ENCODE measurements around the gene DOCK2. TPM values are rescaled to one million over a fixed set of nuclear protein-coding genes. Genes with fewer than 3 reads are reported as not detected.

Gene DOCK2
- total RNA-seq, 1 donor from 2014 or later = 1.1 TPM

DNA sequence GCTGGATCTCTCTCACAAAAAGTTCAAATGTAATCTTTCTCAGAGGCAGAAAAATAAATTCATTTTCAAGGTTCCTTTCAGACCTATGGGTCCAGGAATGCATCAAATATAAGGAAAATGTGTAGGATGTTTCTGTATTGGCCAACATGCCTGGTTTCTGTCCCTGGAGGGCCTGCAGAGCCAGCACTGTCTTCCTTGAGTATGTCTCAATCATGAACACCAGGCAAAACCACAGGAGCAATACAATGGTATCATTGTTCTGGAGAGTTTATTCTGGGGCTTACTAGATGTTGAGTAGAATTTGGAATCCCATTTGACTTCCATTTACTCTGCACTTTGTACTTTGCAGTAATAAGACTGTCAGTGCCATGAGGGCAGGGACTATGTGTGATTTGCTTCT, 319.7 kb downstream of the DOCK2 start:
- Histone ChIP-seq H3K27me3 (no peaks in the 10 kb centered on the region), H3K4me2 (no peak overlapping the region), H3K9ac (no peak overlapping the region), H2AFZ (replicated peaks) (no peak overlapping the region), H3K36me3 (no peaks in the 10 kb centered on the region), H3K4me3 (no peak overlapping the region), H4K20me1 (ENCODE audit: low read depth) (no peaks in the 10 kb centered on the region), H3K79me2 (ENCODE audit: low read depth) (no peaks in the 10 kb centered on the region), H3K9me3 (ENCODE audit: low read depth) (no peaks in the 10 kb centered on the region), H3K27ac (no peak overlapping the region), H3K4me1 (no peaks in the 10 kb centered on the region), H3F3A (ENCODE audit: low read depth) (no peaks in the 10 kb centered on the region)
- no peak overlapping the region for H3K4me3 Mint-ChIP-seq
- no peaks in the 10 kb centered on the region for H3K36me3 Mint-ChIP-seq
- no peaks in the 10 kb centered on the region for H3K4me1 Mint-ChIP-seq
- H3K9me3 Mint-ChIP-seq = no peaks in the 10 kb centered on the region
- no peak overlapping the region for H3K27ac Mint-ChIP-seq
- TF ChIP-seq CTCF (IDR thresholded peaks at IDR 0.05) = no peak
- no peak for TF ChIP-seq EZH2phosphoT487 (IDR thresholded peaks at IDR 0.05)
- TF ChIP-seq EZH2 (IDR thresholded peaks at IDR 0.05) = no peak
- peaks cover 4% of the 10 kb centered on the region for H3K27me3 Mint-ChIP-seq (ENCODE audit: insufficient read depth, low read depth)
- no peak for DNase-seq (ENCODE audit: low spot score)

- Histone ChIP-seq H3K27me3 (no peaks in the 10 kb centered on the region), H3K27ac (no peak overlapping the region), H4K20me1 (ENCODE audit: low read depth) (no peaks in the 10 kb centered on the region), H3K79me2 (ENCODE audit: low read depth) (no peaks in the 10 kb centered on the region), H2AFZ (replicated peaks) (no peak overlapping the region), H3K9me3 (ENCODE audit: low read depth) (no peaks in the 10 kb centered on the region), H3K4me1 (no peaks in the 10 kb centered on the region), H3K4me3 (no peak overlapping the region), H3K36me3 (no peaks in the 10 kb centered on the region), H3K9ac (no peak overlapping the region), H3K4me2 (no peak overlapping the region), H3F3A (ENCODE audit: low read depth) (no peaks in the 10 kb centered on the region)
- DNase-seq (ENCODE audit: low spot score) = no peak
- Mint-ChIP-seq H3K4me3 (no peak overlapping the region), H3K27ac (no peak overlapping the region), H3K4me1 (peaks cover under 1% of the 10 kb centered on the region), H3K36me3 (no peaks in the 10 kb centered on the region), H3K9me3 (no peaks in the 10 kb centered on the region), H3K27me3 (ENCODE audit: insufficient read depth, low read depth) (peaks cover 4% of the 10 kb centered on the region)
- TF ChIP-seq EZH2phosphoT487 (IDR thresholded peaks at IDR 0.05) = no peak
- no peak for TF ChIP-seq EZH2 (IDR thresholded peaks at IDR 0.05)
- no peak for TF ChIP-seq CTCF (IDR thresholded peaks at IDR 0.05)
Observed at GRCh38 chr5:169958278-169958677, 321.2 kb downstream of the DOCK2 start.

DNA sequence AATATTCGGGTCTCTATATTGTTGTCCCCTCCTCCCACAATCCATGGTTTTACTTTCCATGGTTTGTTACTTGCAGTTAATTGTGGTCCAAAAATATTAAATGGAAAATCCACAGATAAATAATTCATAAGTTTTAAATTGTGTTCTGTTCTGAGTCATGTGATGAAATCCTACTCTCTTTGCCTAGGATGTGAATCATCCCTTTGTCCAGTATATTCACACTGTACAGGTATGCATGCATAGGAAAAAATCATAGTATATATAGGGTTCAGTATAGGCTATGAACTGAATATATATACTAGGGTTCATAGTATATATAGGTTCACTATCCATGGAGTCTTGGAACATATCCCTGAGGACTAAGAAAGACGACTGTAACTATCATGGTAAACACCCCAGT, 323.6 kb downstream of the DOCK2 start:
- DNase-seq (ENCODE audit: low spot score) = no peak
- H3K4me1 ChIP-seq = no peaks in the 10 kb centered on the region
- Mint-ChIP-seq H3K4me1 (peaks cover 11% of the 10 kb centered on the region), H3K36me3 (no peaks in the 10 kb centered on the region), H3K27ac (no peak overlapping the region), H3K4me3 (no peak overlapping the region), H3K9me3 (no peaks in the 10 kb centered on the region), H3K27me3 (ENCODE audit: insufficient read depth, low read depth) (no peaks in the 10 kb centered on the region)
- H4K20me1 ChIP-seq (ENCODE audit: low read depth) = no peaks in the 10 kb centered on the region
- no peaks in the 10 kb centered on the region for H3K27me3 ChIP-seq
- no peak overlapping the region for H3K9ac ChIP-seq
- H3K4me2 ChIP-seq = no peak overlapping the region
- H3K4me3 ChIP-seq = no peak overlapping the region
- no peak overlapping the region for H2AFZ ChIP-seq (replicated peaks)
- H3K36me3 ChIP-seq = no peaks in the 10 kb centered on the region
- H3K79me2 ChIP-seq (ENCODE audit: low read depth) = no peaks in the 10 kb centered on the region
- TF ChIP-seq CTCF (IDR thresholded peaks at IDR 0.05) (no peak), EZH2 (IDR thresholded peaks at IDR 0.05) (no peak), EZH2phosphoT487 (IDR thresholded peaks at IDR 0.05) (no peak)
- no peaks in the 10 kb centered on the region for H3F3A ChIP-seq (ENCODE audit: low read depth)
- no peaks in the 10 kb centered on the region for H3K9me3 ChIP-seq (ENCODE audit: low read depth)
- H3K27ac ChIP-seq = no peak overlapping the region

Measured in neural progenitor cell (in vitro differentiated cells).